SK-MEL-5 (cell line): ENCODE data around the gene PRR12. TPM values are rescaled to one million over a fixed set of nuclear protein-coding genes. Genes with fewer than 3 reads are reported as not detected.
A peak's percentile ranks its signal among the peaks of the same experiment; 100 is the strongest.

Source experiments
- DNase-seq: peaks from one replicate; pipeline ENCODE4 v3.0.0-alpha.2; 2016; ENCODE audit warnings: low read depth, low spot score
- in situ Hi-C: cut with HindIII; loops from 2 replicates; pipeline ENCODE4 v1.10.0; 2016; ENCODE audit warnings: low sequenced_read_pairs, high pct_unique_total_duplicates, low pct_unique_long_range_greater_than_20kb
- small RNA-seq, 2 experiments: library from RNA; depleted of rRNA; stranded (forward); fragments of <200 nt; gene quantifications; one replicate each; pipeline ENCODE3, GENCODE V24; 2014
- total RNA-seq: library from RNA; depleted of rRNA; stranded (reverse); fragments of >200 nt; shearing (Covaris generic); gene quantifications from 2 replicates; pipeline ENCODE4 v1.2.3, GENCODE V29; 2014; rRNA removed

Gene PRR12
- total RNA-seq, 1 experiment from 2014 or later, result 0.87 TPM

- in situ Hi-C loops, result no loop called here
- peak; percentile 93 for DNase-seq
These were observed 74.6 kb downstream of the PRR12 start, which contains the start of the genes BCL2L12 and IRF3 for GRCh38 chr19:49665351-49666119. Gene BCL2L12, plus strand, starts transcription at chr19:49665933. Its CDS starts 760 bp downstream, at chr19:49666693. Gene IRF3, minus strand, starts transcription at chr19:49665857. Its CDS starts 1,019 bp downstream, at chr19:49664838.

- in situ Hi-C loops, result no loop called here
- no peak for DNase-seq
These were observed 75.1 kb downstream of the PRR12 start for GRCh38 chr19:49666120-49666444.

GRCh38 chr19:49667473-49667872 lies 76.5 kb downstream of the PRR12 start:
- no peak for DNase-seq
- in situ Hi-C loops, result no loop called here

DNA sequence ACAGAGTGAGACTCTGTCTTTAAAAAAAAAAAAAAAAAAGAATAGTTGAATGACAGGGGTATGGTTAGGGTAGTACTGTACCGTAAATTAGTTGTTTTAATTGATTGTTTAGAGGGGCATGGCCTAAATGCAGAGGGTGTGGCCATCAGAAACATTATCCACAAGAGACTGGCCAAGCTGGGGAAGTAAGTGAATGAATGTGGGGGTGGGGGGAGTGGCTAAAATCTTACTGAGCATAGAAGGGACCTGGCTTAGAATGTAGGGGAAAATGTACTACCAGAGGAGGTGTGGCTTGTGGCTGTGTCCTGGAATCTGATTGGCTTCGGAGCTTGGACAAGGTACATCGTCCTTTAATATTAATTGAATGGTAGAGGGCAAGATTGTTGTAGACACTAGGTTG lies 78.5 kb downstream of the PRR12 start:
- in situ Hi-C loops, result no loop called here
- DNase-seq, result no peak

DNA sequence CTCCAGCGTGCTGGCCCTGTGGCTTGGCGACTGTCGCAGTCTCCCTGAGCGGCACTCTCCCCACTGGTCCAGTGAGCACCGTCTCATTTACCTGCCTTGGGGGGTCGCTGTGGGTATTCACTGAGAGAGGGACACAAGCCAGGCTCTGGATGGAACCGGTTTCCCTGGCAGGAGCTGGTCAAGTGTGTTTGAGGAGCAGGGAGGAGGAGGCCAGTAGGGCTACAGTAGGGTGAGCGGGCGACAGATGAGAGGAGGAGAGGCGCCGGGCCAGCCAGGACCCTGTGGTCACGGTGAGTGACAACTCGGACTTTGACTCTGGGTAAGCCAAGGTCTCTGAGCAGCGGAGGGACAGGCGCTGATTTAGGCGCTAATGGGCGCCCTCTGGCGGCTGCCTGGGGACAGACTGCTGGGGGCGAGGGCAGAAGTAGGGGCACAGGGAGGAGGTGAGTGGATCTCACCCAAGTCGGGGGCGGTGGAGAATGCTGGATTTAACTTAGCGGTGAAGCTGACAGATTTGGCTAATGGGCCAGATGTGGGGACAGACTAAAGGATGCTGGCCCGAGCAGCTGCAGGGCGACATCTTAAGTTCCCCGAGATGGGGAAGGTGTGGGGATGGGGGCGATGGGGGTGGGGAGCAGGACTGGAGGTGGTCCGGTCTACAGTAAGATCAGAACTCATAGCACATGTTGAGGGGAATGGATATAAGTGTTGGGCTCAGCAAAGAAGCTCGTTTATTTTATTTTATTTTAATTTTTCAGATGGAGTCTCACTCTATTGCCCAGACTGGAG lies 81.3 kb downstream of the PRR12 start:
- in situ Hi-C loops, result no loop called here
- DNase-seq, result peak; percentile 73

Small RNA genes within 50 kb of the gene (small RNA-seq; reads per million reads assigned to genes)
- 0 reads per million in 2 experiments for gene RF00019

Other genes with a start within 250 kb of the PRR12 start
- gene TEAD2, start 228.8 kb upstream of the PRR12 start, total RNA-seq, result 15.0 and 17.4 TPM in 2 replicates
- gene DKKL1, start 227.3 kb upstream of the PRR12 start, total RNA-seq, result 0.53 and 0.59 TPM in 2 replicates
- gene KASH5, start 202.9 kb upstream of the PRR12 start, total RNA-seq, result 0.19 TPM in 1 of 2 replicates, not detected in the other
- gene PTH2, start 167.7 kb upstream of the PRR12 start, total RNA-seq, result not detected in 2 replicates
- gene GFY, start 165.8 kb upstream of the PRR12 start, total RNA-seq, result not detected in 2 replicates
- 1.2 TPM in 2 replicates for gene SLC17A7, start 149.7 kb upstream of the PRR12 start, total RNA-seq
- 60.8 and 64.1 TPM in 2 replicates for gene PIH1D1, start 139.4 kb upstream of the PRR12 start, total RNA-seq
- gene ALDH16A1, start 138.0 kb upstream of the PRR12 start, total RNA-seq, result 15.1 and 16.7 TPM in 2 replicates
- 0.27 and 0.37 TPM in 2 replicates for gene FLT3LG, start 117.0 kb upstream of the PRR12 start, total RNA-seq
- 3,128 and 3,479 TPM in 2 replicates for gene RPL13A, start 103.6 kb upstream of the PRR12 start, total RNA-seq
- 2,119 and 2,380 TPM in 2 replicates for gene RPS11, start 94.7 kb upstream of the PRR12 start, total RNA-seq
- gene FCGRT, start 78.5 kb upstream of the PRR12 start, total RNA-seq, result 0.69 and 3.1 TPM in 2 replicates
- gene RCN3, start 63.2 kb upstream of the PRR12 start, total RNA-seq, result 0.90 and 1.8 TPM in 2 replicates
- gene NOSIP, start 10.6 kb upstream of the PRR12 start, total RNA-seq, result 38.4 and 46.5 TPM in 2 replicates
- gene PRRG2, start 9.9 kb upstream of the PRR12 start, total RNA-seq, result 0.98 and 6.8 TPM in 2 replicates
- gene RRAS, start 49.0 kb downstream of the PRR12 start, total RNA-seq, result 4.1 and 4.4 TPM in 2 replicates
- 6.2 and 8.2 TPM in 2 replicates for gene SCAF1, start 51.0 kb downstream of the PRR12 start, total RNA-seq
- 23.3 and 27.6 TPM in 2 replicates for gene IRF3, start 74.7 kb downstream of the PRR12 start, total RNA-seq
- gene BCL2L12, start 74.8 kb downstream of the PRR12 start, total RNA-seq, result 3.1 and 5.3 TPM in 2 replicates
- gene PRMT1, start 86.1 kb downstream of the PRR12 start, total RNA-seq, result 204 and 211 TPM in 2 replicates
- 0.59 and 0.61 TPM in 2 replicates for gene ADM5, start 98.4 kb downstream of the PRR12 start, total RNA-seq
- 2.5 and 3.8 TPM in 2 replicates for gene CPT1C, start 99.9 kb downstream of the PRR12 start, total RNA-seq
- gene TSKS, start 172.1 kb downstream of the PRR12 start, total RNA-seq, result not detected in 2 replicates
- 23.1 and 29.0 TPM in 2 replicates for gene AP2A1, start 175.8 kb downstream of the PRR12 start, total RNA-seq
- 29.2 and 31.0 TPM in 2 replicates for gene FUZ, start 222.1 kb downstream of the PRR12 start, total RNA-seq
- gene MED25, start 227.1 kb downstream of the PRR12 start, total RNA-seq, result 7.8 and 8.2 TPM in 2 replicates